Measurements from ENCODE around the gene CD3G. TPM values are rescaled to one million over a fixed set of nuclear protein-coding genes. Genes with fewer than 3 reads are reported as not detected.

The CD3G gene
- total and polyA plus RNA-seq, 2 of the 4 experiments (the other 2 are of a cell fraction): not detected

DNA sequence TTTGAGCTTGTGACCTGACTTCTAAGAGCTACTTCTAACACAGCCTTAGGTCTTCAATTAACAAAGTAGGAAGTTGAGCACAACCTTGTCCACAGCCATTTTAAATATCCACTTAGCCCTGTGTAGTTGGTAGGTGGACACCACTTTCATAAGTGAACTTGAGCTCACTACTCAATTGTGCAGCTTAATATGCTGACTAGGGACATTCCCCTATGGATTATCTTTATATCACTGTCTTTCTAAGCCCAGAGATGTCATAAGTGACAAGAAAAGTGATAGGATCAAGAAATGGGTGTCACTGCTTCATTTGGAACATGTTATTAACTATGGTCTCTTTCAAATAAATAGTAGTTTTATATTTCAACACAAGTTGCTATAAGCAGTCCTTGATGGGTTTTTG, 53.3 kb downstream of the CD3G start:
- Histone ChIP-seq H3K27me3 (ENCODE audit: control insufficient read depth, insufficient read depth, low read length) (no peaks in the 10 kb centered on the region), H4K20me1 (ENCODE audit: insufficient read depth, low read length) (peaks cover 7% of the 10 kb centered on the region; the same call in 1 of the 2 replicates), H2BK15ac (ENCODE audit: low read depth, low read length) (no peak overlapping the region), H4K8ac (ENCODE audit: low read depth in 2 of 2, low read length in 2 of 2) (no peak overlapping the region), H3K9me1 (ENCODE audit: insufficient read depth, low read length) (peaks cover 3% of the 10 kb centered on the region; the same call in 1 of the 2 replicates), H3K23ac (ENCODE audit: low read depth, low read length) (no peak overlapping the region), H4K5ac (ENCODE audit: low read depth, low read length) (no peak overlapping the region), H3K27ac (ENCODE audit: insufficient read depth, low read length) (no peak overlapping the region), H3K79me1 (ENCODE audit: low read depth in 1 of 2, low read length in 2 of 2) (peaks cover 3 to 14% of the 10 kb centered on the region in 2 experiments; a peak in 1 of 4 replicates), H3K4me1 (ENCODE audit: control insufficient read depth, insufficient read depth, low read length) (no peaks in the 10 kb centered on the region), H4K91ac (ENCODE audit: insufficient read depth, low read depth, low read length) (no peak overlapping the region), H3K14ac (replicated peaks; ENCODE audit: low read depth, low read length) (no peak overlapping the region), H3K18ac (ENCODE audit: low read depth, low read length) (no peak overlapping the region), H2BK20ac (ENCODE audit: low read depth, low read length) (no peak overlapping the region), H3K56ac (ENCODE audit: extremely low read depth, insufficient read depth, low read length) (no peak overlapping the region), H3K4ac (ENCODE audit: low read depth, low read length) (no peak overlapping the region), H3K9ac (ENCODE audit: low read depth, low read length) (no peak overlapping the region), H2BK5ac (ENCODE audit: low read depth, low read length, poor library complexity, severe bottlenecking) (no peak overlapping the region), H2BK120ac (ENCODE audit: low read depth, low read length) (no peak overlapping the region), H2AFZ (replicated peaks; ENCODE audit: low read length, poor library complexity) (no peak overlapping the region), H3K4me3 (ENCODE audit: insufficient read depth, low read depth, low read length) (no peak overlapping the region), H2AK9ac (replicated peaks; ENCODE audit: low read depth, low read length, poor library complexity) (no peak overlapping the region), H3K36me3 (ENCODE audit: control insufficient read depth, insufficient read depth, low read length) (peaks cover 26% of the 10 kb centered on the region), H2AK5ac (ENCODE audit: low read depth, low read length) (no peak overlapping the region), H3K9me3 (ENCODE audit: control insufficient read depth, insufficient read depth, low read length) (no peaks in the 10 kb centered on the region), H3K4me2 (ENCODE audit: low read depth, low read length) (no peak overlapping the region)
- DNase-seq: no peak
- POLR2A ChIA-PET (ENCODE audit: unreplicated experiment): no interaction called here
- intact Hi-C loops (cut with micrococcal nuclease): no loop called here
- BruUV-seq (replicated peaks): no TSS peak
- dilution Hi-C loops (cut with HindIII; ENCODE audit: low sequenced_read_pairs, unreplicated experiment): no loop called here
- peak; percentile 66; the same call in 1 of the 2 replicates for TF ChIP-seq MAFK (IDR thresholded peaks at IDR 0.05; ENCODE audit: low read depth, low read length)
- TF ChIP-seq CEBPB (IDR thresholded peaks at IDR 0.05; ENCODE audit: low read depth, low read length): no peak
- TF ChIP-seq, protein P1, sequence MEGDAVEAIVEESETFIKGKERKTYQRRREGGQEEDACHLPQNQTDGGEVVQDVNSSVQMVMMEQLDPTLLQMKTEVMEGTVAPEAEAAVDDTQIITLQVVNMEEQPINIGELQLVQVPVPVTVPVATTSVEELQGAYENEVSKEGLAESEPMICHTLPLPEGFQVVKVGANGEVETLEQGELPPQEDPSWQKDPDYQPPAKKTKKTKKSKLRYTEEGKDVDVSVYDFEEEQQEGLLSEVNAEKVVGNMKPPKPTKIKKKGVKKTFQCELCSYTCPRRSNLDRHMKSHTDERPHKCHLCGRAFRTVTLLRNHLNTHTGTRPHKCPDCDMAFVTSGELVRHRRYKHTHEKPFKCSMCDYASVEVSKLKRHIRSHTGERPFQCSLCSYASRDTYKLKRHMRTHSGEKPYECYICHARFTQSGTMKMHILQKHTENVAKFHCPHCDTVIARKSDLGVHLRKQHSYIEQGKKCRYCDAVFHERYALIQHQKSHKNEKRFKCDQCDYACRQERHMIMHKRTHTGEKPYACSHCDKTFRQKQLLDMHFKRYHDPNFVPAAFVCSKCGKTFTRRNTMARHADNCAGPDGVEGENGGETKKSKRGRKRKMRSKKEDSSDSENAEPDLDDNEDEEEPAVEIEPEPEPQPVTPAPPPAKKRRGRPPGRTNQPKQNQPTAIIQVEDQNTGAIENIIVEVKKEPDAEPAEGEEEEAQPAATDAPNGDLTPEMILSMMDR (conservative IDR thresholded peaks at IDR 0.05; ENCODE audit: low read depth, low read length): no peak
- no peak for TF ChIP-seq RAD21 (IDR thresholded peaks at IDR 0.05; ENCODE audit: low read length)
- TF ChIP-seq, protein P2, sequence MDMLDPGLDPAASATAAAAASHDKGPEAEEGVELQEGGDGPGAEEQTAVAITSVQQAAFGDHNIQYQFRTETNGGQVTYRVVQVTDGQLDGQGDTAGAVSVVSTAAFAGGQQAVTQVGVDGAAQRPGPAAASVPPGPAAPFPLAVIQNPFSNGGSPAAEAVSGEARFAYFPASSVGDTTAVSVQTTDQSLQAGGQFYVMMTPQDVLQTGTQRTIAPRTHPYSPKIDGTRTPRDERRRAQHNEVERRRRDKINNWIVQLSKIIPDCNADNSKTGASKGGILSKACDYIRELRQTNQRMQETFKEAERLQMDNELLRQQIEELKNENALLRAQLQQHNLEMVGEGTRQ (IDR thresholded peaks at IDR 0.05; ENCODE audit: low read depth, low read length): no peak
- TF ChIP-seq BHLHE40 (IDR thresholded peaks at IDR 0.05; ENCODE audit: low read depth, low read length): no peak
- no peak for TF ChIP-seq FOS (IDR thresholded peaks at IDR 0.05; ENCODE audit: low read depth, low read length)
- TF ChIP-seq SMC3 (IDR thresholded peaks at IDR 0.05; ENCODE audit: low read depth, low read length): no peak
- no peak for ATAC-seq (ENCODE audit: low read depth)
- CTCF ChIA-PET: interaction anchor here (0.6 to 1.5 kb wide), 3 partner anchors 22 to 199 kb away, joined by 3 to 7 read pairs (median 5); no protein-coding TSS in a partner anchor
- in situ Hi-C loops (cut with MboI; ENCODE audit: low sequenced_read_pairs): no loop called here

Data from IMR-90 (cell line).